Esophagus squamous epithelium (tissue), 4 donors: ENCODE measurements around the gene PTPRN2.

Source experiments
- POLR2A ChIP-seq, 4 donors: fragments of 450-650 bp; IDR thresholded peaks; one replicate each; pipeline ENCODE4 v1.6.1; 2017; ENCODE audit warnings: antibody characterized with exemption in 4 of 4, mild to moderate bottlenecking in 4 of 4, moderate library complexity in 3 of 4
- TF ChIP-seq, protein P1 (sequence below), 6 experiments: fragments of 450-650 bp in 4 of 6; fragments of 200-600 bp in 2 of 6; sonication (generic) in 2 of 6; IDR thresholded peaks; one replicate each; pipeline ENCODE4 v1.5.1; 2016 to 2019; ENCODE audit warnings: antibody characterized with exemption in 6 of 6, mild to moderate bottlenecking in 4 of 6, moderate library complexity in 4 of 6

DNA sequence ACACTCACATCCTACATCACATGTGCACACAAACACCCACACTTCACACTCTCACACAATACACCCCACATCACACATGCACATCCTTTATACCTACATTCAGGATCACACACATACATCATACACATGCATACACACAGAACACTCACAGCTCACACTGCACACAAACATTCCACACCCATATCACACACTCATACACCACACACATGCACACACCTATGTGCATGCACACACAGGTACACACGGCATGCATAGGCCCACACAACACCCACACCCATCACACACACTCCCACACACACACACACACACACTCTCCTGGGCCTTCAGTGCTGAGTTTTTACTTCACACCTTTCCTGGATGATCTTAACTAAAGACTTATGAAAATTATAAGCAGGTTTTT is 1030.4 kb downstream of the PTPRN2 start:
- TF ChIP-seq, protein P1, sequence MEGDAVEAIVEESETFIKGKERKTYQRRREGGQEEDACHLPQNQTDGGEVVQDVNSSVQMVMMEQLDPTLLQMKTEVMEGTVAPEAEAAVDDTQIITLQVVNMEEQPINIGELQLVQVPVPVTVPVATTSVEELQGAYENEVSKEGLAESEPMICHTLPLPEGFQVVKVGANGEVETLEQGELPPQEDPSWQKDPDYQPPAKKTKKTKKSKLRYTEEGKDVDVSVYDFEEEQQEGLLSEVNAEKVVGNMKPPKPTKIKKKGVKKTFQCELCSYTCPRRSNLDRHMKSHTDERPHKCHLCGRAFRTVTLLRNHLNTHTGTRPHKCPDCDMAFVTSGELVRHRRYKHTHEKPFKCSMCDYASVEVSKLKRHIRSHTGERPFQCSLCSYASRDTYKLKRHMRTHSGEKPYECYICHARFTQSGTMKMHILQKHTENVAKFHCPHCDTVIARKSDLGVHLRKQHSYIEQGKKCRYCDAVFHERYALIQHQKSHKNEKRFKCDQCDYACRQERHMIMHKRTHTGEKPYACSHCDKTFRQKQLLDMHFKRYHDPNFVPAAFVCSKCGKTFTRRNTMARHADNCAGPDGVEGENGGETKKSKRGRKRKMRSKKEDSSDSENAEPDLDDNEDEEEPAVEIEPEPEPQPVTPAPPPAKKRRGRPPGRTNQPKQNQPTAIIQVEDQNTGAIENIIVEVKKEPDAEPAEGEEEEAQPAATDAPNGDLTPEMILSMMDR (IDR thresholded peaks at IDR 0.05) = no peak
- no peak for TF ChIP-seq POLR2A (IDR thresholded peaks at IDR 0.05)
